ENCODE measurements around the gene ARMC2.
"Not testable (repeated sequence)": the region's sequence is repeated elsewhere in the genome, so short reads cannot be mapped to it uniquely, and the experiment has no call there.

Gene ARMC2

GRCh38 chr6:108922499-108922898 is 74.3 kb downstream of the ARMC2 start:
- no peak for DNase-seq (ENCODE audit: low read depth)
- H3K4me3 ChIP-seq (ENCODE audit: low read depth, low read length): no peak overlapping the region
- no peak for TF ChIP-seq CTCF (IDR thresholded peaks at IDR 0.05; ENCODE audit: low read depth, low read length, missing control alignments)

GRCh38 chr6:108927927-108928326 is 79.7 kb downstream of the ARMC2 start:
- TF ChIP-seq CTCF (IDR thresholded peaks at IDR 0.05; ENCODE audit: low read depth, low read length, missing control alignments): no peak
- DNase-seq (ENCODE audit: low read depth): no peak
- no peak overlapping the region for H3K4me3 ChIP-seq (ENCODE audit: low read depth, low read length)

- TF ChIP-seq CTCF (IDR thresholded peaks at IDR 0.05; ENCODE audit: low read depth, low read length, missing control alignments): no peak
- no peak overlapping the region for H3K4me3 ChIP-seq (ENCODE audit: low read depth, low read length)
- no peak for DNase-seq (ENCODE audit: low read depth)
These were observed 80.4 kb downstream of the ARMC2 start for GRCh38 chr6:108928650-108929049.

GRCh38 chr6:108931090-108931489 is 82.9 kb downstream of the ARMC2 start:
- DNase-seq (ENCODE audit: low read depth); H3K4me3 ChIP-seq (ENCODE audit: low read depth, low read length): not testable (repeated sequence)

GRCh38 chr6:108937170-108937569 is 88.9 kb downstream of the ARMC2 start:
- no peak overlapping the region for H3K4me3 ChIP-seq (ENCODE audit: low read depth, low read length)
- no peak for TF ChIP-seq CTCF (IDR thresholded peaks at IDR 0.05; ENCODE audit: low read depth, low read length, missing control alignments)
- DNase-seq (ENCODE audit: low read depth): no peak

GRCh38 chr6:108940741-108941140 is 92.5 kb downstream of the ARMC2 start:
- DNase-seq (ENCODE audit: low read depth): no peak
- H3K4me3 ChIP-seq (ENCODE audit: low read depth, low read length): no peak overlapping the region
- no peak for TF ChIP-seq CTCF (IDR thresholded peaks at IDR 0.05; ENCODE audit: low read depth, low read length, missing control alignments)

GRCh38 chr6:108941281-108941680 is 93.1 kb downstream of the ARMC2 start:
- no peak for TF ChIP-seq CTCF (IDR thresholded peaks at IDR 0.05; ENCODE audit: low read depth, low read length, missing control alignments)
- H3K4me3 ChIP-seq (ENCODE audit: low read depth, low read length): no peak overlapping the region
- no peak for DNase-seq (ENCODE audit: low read depth)

- no peak overlapping the region for H3K4me3 ChIP-seq (ENCODE audit: low read depth, low read length)
- no peak for TF ChIP-seq CTCF (IDR thresholded peaks at IDR 0.05; ENCODE audit: low read depth, low read length, missing control alignments)
- no peak for DNase-seq (ENCODE audit: low read depth)
These were observed 93.6 kb downstream of the ARMC2 start for GRCh38 chr6:108941859-108942258.
